ENCODE measurements around the gene LRRFIP2.

- TF ChIP-seq CTCF (IDR thresholded peaks at IDR 0.05), result no peak
- TF ChIP-seq POLR2A (IDR thresholded peaks at IDR 0.05), result no peak
Observed at GRCh38 chr3:37092484-37092883, 81.9 kb downstream of the LRRFIP2 start.

Data from lower leg skin (tissue), 3 donors.